HTR-8/SVneo (cell line): ENCODE measurements around the gene TRAF1.

ENCODE experiments used
- DNase-seq: peaks from one replicate; pipeline ENCODE4 v3.0.0; 2011; ENCODE audit warnings: low spot score, mixed read lengths; ENCODE audit not compliant: insufficient read length
- FAIRE-seq: peaks from 2 replicates; lab custom pipeline; 2011; peaks lifted over from hg19 to GRCh38; lab: Jason Lieb, UNC

The TRAF1 gene

DNA sequence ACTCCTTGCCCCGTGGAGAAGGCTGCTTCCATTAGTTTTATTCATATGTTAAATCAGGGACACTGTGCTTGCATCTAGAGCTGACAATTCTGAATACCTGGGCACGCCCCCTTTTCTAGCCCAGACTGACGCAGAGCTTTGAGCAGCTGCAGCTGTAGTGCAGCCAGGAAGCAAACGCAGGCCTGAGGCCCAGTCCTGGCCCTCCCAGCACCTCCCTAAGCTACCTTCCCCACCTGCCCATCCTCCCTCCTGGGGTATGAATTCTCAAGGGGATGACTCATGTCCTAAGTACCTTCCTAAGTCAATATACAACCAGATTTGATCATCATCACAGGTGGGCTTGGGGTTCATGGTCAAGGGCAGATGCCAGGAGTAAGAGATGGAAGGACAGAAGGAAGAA, 53.1 kb downstream of the TRAF1 start:
- DNase-seq (no peak), FAIRE-seq (no peak)

DNA sequence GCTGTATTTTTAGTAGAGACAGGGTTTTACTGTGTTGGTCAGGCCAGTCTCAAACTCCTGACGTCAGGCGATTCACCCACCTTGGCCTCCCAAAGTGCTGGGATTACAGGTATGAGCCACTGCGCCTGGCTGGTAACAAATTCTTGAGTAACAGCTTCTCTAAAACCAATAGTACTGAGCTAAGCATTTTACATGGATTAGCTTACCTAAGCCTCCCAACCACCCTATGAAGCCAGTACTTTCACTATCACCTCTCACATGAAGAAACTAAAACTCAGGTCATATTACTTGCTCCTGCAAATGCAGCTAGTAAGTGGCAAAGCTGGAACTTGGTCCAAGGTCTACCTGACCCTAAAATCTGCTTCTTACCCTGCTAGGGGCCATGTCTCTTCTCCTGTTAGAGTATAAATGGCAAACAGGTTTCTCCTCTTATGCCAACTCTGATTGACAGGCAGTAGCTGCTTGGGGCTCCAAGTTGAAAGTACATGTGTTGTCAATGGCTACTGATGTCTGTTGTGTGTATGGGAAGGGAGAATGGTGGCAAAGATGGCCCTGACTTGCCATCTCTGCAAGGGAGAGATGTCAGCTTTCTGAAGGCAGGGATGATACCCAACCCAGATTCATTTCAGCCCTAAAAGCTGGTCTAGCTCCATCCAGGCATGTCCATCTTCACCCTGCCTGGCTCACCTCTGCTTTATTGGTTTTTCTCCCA, 53.6 kb downstream of the TRAF1 start:
- FAIRE-seq (no peak), DNase-seq (no peak)

DNA sequence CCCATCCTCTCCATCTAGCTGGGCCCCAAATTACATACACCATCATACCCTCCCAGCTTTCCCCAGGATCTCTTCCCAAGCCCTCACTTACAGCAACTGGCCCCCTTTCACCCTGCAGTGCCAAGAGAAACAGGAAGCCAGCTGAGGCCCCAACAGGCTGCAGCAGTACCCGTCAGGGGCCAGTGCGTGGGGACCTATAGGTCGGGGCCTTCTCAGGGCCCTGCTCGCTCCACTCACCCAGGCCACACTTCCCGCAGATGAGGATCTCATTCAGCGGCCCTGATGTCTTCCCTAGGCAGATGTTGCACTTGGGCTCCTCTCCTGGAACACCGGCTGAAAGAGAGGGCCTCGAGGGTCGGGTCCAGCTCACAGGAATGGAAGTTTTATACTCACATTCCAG, 56.4 kb downstream of the TRAF1 start:
- no peak for FAIRE-seq

DNA sequence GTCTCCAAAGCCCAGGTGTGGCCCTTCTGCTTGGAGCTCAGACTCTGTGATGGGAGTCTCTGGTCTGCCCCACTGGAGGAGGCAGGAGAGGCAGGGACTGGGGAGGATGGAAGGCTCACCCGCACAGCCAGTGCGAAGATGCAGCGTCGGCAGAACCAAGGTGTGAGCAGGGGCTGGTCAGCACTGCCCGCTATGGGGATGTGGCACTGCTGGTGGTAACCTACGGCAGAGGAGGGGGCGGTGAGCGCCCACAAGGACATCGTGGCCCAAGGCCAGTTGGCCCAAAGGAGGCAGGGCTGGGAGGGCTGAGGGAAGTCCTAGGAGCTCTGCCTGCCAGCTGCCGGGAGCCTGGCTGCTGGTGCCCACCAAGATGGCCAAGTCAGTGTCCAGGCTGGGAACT, 56.9 kb downstream of the TRAF1 start:
- no peak for DNase-seq
- no peak for FAIRE-seq

More for the DNA sequence above, 56.4 kb downstream of the TRAF1 start:
- no peak for DNase-seq

DNA sequence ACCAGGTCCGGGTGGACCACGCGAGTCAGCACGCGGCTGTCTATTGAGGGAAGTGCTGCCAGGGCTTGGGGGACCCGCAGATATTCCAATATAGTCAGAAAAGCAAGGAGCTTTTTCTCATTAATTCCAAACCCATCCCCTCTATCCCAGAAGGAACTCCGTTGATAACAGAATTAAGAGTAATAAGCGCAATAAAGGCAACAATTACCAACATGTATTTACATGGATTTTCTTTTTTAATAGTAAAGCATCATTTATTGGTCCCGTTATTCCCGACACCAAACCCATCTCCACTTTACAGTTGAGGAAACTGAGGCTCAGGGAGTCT, 57.3 kb downstream of the TRAF1 start:
- no peak for DNase-seq
- FAIRE-seq: no peak

DNA sequence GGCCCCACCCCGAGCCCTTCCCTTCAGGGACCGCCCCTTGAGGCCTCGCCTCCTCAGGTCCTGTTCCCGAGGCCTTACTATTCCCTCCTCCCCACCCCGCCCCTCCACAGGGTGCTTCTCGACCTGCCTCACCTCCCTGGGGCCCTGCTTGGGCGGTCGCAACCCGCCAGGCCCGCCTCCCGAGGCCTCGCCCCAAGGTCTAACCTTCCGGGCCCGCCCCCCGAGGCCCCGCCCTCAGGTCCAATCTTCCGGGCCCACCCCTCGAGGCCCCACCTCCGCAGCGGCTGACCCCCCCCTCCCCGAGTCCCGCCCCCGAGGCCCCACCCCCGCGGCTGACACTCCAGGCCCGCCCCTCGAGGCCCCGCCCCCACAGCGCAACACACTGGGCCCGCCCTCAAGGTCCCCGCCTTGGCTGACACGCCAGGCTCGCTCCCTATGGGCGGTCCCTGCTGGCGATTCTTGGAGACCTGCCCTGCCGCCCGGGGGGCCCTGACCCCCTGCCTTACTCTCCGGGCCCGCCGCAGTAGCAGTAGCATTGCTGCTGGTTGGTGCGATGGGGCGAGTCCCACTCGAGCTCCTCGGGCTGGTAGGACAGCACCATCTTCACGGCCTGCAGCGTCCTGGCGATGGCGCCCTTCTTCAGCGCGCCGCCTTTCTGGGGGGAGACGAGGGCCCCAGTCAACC, 57.8 kb downstream of the TRAF1 start:
- no peak for FAIRE-seq
- peak; percentile 77 for DNase-seq

DNA sequence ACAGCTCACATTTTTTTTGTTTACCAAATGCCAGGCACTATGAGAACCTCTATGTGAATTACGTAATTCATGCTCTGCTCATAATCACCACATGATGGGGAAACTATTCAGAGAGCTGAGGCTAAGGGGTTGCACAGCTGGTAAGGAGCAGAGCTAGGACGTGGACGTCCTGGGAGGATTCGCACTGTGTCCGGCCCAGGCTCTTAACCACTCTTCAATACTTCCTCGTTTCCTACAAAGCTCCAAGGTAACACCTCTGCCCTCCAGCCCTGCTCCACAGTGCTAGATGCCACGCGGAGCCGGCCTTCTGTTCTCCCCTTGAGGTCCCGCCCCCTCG, 58.3 kb downstream of the TRAF1 start:
- FAIRE-seq (no peak), DNase-seq (no peak)

DNA sequence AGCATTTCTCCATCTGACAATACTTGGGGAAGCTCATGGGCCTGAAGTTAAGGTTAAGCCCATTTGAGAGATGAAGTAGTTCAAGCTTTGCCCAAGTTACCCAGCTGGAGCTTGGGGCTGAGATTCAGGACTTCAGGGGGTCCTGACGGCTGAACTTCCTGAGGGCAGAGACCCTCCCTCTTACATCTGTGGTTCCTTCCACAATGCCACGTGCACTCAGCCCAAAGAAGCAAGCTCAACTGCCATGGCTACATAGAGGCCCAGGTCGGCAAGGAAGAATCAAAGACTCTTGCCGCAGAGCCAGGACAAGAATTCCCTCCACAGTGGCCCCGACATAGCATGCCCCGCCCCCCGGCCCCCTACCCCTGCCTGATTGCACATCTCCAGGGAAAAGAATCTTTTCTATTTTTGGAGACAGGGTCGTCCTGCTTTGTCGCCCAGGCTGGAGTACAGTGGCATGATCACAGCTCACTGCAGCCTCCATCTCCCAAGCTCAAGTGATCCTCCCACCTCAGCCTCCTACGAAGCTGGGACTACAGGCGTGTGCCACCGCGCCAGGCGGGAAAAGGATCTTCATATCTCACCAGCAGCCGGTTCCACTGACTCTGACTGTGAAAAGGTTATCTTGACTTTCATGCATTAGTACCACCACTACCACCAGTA, 58.8 kb downstream of the TRAF1 start:
- DNase-seq (no peak), FAIRE-seq (no peak)

DNA sequence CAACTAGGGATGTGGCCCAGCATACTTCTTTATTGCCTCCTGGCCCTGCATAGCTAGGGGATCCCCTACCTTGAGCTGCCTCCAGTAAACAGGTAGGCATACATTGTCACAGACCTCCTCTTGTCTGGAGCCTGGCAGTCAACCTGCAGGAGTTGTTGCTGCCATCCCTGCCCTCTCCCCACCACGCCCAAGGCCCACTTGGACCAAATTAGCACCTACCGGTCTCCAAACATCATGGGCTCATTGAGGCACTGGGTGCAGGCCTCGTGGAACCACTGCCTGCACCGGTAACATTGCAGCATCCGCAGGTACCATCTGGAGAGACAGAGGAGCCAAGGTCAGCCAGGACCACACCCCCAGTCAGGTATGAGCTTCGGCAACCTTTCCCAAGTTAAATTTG, 59.9 kb downstream of the TRAF1 start:
- no peak for DNase-seq
- no peak for FAIRE-seq

DNA sequence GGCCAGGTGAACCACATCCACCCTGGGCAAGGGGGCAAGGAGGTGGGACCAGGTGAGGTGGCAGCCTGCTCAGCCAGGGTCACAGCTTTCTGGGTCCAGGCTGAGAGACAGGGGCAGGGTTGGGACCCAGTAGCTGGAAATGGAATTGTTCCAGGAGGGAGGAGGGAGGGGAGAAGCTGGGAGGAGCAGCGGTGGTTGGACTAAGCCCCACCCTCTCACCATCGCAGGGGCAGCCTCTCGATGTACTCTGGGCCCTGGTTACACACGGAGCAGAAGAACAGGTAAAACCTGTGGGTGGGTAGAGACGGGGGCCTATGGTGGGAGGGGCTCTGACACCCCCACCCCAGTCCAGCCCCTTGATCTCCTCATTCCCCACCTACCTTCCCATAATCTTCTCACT, 60.8 kb downstream of the TRAF1 start:
- DNase-seq: no peak
- no peak for FAIRE-seq

DNA sequence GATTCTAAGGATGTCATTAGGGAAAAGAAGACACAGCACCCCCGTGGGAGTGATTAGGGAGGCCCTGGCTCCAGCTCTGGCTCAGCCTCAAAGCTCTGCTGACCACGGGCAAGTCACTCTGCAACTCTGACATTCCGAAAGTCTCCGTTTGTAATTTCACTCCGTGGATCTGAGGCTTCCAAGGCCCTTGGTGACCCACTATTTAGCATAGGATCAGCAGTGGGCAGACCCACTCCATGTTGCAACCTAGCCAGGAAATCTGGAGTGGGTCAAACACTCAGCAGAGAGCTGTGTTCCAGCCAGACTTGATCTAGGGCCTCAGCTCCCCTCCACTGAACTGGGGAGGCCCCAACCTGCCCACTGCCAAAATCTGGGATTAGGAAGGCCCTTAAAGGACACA, 61.4 kb downstream of the TRAF1 start:
- FAIRE-seq: no peak
- DNase-seq: no peak

DNA sequence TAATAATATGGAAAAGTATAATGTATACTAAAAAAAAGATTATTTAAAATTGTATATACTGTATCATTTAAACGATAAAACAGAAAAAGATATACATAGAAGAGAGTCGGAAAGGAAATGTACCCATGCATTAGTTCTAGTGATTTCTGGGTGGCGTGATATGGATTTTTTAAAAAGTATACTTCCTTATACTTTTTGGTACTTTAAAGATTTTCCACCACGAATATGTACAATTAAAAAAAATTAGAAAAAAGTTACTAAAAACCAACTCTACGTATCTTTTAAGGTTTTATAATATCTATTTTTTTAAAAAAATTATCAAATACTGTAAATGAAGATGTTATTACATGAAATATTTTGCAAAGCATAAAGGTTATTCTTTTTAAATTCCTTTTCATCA, 61.9 kb downstream of the TRAF1 start:
- FAIRE-seq (no peak), DNase-seq (no peak)

DNA sequence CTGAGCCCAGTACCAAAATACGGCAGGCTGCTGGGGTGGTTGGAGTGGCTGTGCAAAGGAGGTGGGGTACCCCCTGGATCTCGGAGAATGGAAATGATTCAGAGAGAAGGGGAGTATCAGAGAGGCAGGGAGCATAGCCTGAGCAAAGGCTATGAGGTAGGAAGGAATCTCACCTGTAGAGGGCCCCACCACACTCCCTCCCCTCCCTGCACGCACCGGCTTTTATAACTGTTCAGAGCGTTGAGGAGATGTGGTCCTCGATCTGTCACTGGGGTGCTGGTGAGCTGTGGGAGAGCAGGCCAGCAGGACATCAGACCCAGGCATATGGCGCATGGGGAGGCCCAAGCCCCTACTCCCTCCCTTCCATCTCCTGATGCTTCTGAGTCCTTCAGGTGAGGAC, 62.8 kb downstream of the TRAF1 start:
- DNase-seq (no peak), FAIRE-seq (no peak)

DNA sequence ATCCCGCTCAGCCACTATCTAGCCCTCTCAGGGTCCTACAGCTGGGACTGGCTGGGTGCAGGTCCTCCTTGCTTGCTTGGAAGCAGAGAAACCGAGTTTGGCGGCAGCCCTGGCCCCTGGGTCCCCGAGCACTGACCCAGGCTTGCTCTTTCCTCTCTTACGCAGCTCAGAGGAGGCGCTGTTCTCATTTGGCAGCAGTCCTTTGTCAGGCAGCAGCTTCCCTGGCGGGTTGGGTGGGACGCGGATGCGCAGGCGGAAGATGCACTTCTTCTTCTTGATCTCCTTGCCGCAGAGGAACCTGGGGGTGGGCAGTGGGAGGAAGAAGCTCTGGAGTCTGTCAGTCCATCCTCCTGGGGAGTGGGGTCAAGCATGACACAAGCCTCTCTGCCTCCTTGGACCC, 64.1 kb downstream of the TRAF1 start:
- no peak for FAIRE-seq
- DNase-seq: no peak

DNA sequence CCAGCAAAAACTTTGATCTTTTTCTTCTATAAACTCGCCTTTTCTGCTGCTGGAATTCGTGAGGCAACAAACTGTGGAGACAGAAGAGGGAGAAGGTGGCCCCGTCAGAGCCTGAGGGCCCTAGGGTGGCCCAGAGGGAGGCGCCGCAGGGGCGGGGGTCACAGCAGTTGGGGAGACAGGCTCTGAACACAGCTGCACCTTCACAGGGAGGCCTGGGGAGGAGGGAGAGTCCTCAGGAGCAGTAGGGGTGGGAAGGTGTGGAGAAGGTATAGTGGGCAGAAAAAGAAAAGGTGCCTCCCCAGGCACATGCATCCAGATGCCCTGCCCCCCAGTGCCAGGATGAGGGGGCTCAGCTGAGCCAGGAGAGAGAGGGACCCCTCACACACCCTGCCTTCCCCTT, 64.7 kb downstream of the TRAF1 start:
- no peak for DNase-seq
- no peak for FAIRE-seq

DNA sequence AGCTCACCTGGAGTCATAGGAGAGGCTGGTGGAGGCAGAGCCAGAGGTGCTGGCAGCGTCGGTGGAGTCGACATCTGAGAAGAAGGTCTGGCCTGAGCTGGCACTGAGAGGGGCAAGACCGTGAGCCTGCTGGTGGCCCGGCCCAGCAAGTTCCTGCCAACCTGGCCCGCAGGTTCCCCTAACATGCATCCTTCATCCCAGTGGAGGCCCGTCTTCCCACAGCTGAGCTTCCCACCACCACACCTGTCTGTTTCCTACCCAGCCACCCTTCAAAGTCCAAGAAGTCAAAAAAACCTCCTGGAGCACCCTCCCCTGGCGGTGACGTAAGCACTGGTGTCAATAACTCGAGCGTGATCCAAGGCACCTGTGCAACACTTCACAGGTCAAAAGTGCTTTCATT, 66.5 kb downstream of the TRAF1 start:
- DNase-seq: no peak
- no peak for FAIRE-seq

DNA sequence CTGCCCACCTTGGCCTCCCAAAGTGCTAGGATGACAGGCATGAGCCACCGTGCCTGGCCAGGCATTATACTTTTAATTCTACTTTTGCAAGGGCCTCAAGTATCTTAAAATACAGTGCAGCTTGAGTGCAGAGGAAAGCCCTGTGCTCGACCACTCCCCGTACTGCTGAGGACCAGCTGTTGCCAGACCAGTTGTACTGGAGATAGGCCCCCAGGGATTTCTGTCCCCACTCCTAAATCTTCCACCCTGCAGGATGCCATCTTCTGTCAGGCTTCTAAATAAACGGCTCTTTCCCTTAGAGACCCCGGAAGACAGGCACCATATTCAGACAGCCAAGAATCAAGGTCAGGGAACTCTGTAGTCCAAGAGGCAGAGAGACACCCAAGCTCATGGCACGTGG, 67.2 kb downstream of the TRAF1 start:
- FAIRE-seq (no peak), DNase-seq (no peak)

DNA sequence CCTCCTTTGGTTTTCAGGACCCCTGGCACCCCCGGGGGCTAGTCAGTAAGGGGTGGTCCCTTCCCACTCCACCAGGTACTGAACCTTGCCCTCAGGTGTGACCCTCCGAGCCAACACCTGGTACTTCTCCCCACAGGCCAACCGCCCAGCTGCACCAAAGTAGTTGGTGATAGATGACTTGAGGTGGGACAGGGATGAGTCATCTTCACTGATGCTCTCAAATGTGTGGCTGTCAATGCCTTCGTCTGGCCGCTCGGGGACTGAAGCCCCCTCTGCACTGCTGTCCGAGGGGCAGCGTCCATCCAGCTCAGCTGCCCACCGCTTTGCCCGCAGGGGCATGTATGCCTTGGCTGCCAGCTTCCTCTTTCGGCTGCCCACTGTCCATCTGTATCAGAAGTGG, 68.7 kb downstream of the TRAF1 start:
- DNase-seq (no peak), FAIRE-seq (no peak)

DNA sequence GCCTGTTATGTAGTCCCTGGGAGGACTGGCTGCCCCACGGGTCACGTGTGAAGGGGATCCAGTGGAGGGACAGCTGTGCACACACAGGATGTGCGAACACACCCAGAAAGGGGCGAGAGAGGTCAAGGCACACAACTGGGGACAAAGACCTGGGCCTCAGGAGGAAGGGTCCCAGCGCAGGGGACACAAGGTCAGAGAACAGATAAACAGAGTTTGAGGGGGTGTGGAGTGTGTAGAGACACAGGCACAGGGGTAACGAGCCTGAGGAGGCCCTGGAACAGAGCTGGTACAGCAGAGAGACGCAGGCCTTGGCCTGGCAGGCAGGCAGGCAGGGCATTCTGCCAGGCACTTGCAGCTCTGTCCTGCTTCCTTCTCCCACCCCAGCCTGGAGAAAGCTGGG, 69.1 kb downstream of the TRAF1 start:
- DNase-seq: no peak
- FAIRE-seq: no peak

DNA sequence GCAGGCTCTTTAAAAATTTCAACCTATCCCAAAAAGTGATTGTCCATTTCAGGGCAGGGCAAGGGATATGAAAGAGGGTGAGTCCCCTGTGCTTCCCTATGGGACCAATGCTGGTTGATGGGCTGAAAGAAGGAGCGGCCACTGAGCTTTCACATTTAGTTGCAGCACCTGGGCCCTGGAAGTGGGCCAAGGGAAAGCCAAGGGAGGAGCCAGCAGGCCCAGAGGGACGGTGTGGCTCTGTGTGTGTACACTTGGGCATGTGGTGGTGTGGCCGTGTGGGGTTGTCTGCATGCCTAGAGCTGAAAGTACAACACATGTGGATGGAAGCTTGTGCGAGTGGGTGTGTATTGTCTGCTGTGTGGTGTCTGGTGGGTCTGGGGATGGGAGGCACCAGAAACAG, 69.9 kb downstream of the TRAF1 start:
- no peak for FAIRE-seq
- DNase-seq: no peak

DNA sequence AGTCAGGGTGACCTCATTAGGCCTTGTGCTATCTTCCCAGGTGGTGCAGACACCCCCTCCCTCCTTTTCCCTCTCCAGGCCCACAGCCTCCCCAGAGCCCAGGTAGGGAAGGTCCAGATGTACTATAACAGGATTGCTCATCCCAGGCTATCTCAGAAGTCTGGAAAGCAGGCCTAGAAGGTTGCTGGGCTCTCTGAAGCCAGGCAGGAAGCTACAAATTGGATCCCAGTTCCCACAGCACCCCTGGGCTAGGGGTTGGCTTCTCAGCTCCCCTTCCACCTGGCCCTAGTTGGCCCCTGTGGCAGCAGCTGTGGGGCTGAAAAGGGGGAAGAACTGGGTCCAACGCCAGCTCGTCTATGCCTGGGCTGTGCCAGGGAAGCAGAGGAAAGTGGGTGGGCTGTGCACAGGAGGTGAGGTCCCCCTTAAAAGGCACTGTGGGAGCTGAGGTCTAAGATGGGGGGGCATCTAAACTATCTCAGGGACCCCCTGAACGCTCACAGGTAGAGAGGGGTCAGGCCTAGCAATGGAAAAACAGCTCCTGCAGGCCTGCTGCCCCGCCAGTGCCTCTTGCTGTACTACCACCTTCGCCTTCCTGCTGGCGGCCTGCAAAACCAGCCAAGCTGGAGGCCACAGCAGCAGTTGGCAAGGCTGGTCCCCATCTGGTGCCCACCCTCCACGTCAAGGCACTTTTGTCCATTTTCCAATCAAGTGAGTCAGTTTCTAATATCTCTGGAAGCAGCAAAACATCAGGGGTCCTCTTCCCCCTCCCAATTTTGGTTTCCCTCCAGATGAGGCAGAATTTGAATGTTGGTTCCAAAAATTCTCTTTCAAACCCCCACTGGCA, 70.5 kb downstream of the TRAF1 start:
- no peak for DNase-seq
- no peak for FAIRE-seq
